ENCODE data around the gene VDAC1. TPM values are rescaled to one million over a fixed set of nuclear protein-coding genes. Genes with fewer than 3 reads are reported as not detected.

VDAC1 gene
- total and polyA plus RNA-seq, 10 of the 15 experiments (the other 5 are each of a cell fraction or from before 2014, with no cell fraction given), result 245 to 488 (median 349) TPM

DNA sequence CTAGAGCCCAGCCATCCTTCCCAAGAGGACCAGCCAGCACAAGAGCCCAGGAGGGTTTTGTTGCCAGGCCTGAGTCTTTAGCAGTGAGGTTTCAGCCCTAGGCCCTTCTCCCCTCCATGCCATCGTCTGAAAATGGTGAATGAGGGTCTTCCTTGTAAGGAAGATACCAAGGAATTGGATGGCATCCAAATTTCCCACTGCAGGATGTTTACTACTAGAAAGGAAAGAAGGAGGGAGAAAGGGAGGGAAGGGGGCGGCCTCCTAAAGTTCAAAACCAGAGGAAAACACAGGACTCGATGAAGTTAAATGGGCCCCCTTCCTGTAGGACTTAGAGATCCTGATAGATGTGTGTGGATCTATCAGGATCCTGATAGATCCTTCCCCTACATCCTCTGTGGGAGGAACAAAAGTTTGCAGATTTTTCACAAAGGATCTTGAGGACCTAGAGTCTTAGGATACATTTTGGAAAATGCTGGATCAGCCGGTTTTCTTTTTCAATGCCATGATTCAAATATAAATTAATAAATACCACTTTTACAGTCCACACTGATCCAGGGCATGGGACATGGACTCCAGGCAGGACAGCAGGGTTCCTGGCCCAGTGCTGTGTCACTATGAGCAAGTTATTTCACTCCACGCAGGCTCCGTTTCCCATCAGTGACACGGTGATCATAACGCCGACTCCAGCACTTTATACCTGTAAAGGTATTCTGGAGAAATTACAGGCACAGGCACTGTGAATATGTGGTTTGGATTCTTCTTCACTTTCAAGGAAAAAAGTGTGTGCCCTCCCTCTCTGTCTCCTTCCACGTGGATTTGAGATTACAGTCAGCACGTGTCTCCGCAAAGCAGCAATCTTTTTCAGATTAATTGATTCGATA is 77.2 kb downstream of the VDAC1 start:
- BruUV-seq (replicated peaks), result no TSS peak
- RAD21 ChIA-PET (ENCODE audit: unreplicated experiment), result interaction anchor here (0.5 to 1.5 kb wide), 4 partner anchors 18 to 194 kb away, joined by 3 to 8 read pairs (median 4); no protein-coding TSS in a partner anchor
- TF ChIP-seq BACH1 (IDR thresholded peaks at IDR 0.05; ENCODE audit: borderline replicate concordance), result no peak
- no peak for TF ChIP-seq ZSCAN29 (IDR thresholded peaks at IDR 0.05)
- no peak for TF ChIP-seq NFXL1 (IDR thresholded peaks at IDR 0.05; ENCODE audit: borderline replicate concordance)
- TF ChIP-seq NRF1 (conservative IDR thresholded peaks at IDR 0.05; ENCODE audit: low read depth, low read length), result no peak
- no peak for TF ChIP-seq ZBED1 (IDR thresholded peaks at IDR 0.05; ENCODE audit: borderline replicate concordance)
- no peak for TF ChIP-seq MYB (IDR thresholded peaks at IDR 0.05; ENCODE audit: borderline replicate concordance, low read depth, low read length)
- TF ChIP-seq ZNF217 (IDR thresholded peaks at IDR 0.05), result no peak
- TF ChIP-seq WRNIP1 (IDR thresholded peaks at IDR 0.05; ENCODE audit: borderline replicate concordance, low read depth, low read length), result no peak
- TF ChIP-seq, protein P1, sequence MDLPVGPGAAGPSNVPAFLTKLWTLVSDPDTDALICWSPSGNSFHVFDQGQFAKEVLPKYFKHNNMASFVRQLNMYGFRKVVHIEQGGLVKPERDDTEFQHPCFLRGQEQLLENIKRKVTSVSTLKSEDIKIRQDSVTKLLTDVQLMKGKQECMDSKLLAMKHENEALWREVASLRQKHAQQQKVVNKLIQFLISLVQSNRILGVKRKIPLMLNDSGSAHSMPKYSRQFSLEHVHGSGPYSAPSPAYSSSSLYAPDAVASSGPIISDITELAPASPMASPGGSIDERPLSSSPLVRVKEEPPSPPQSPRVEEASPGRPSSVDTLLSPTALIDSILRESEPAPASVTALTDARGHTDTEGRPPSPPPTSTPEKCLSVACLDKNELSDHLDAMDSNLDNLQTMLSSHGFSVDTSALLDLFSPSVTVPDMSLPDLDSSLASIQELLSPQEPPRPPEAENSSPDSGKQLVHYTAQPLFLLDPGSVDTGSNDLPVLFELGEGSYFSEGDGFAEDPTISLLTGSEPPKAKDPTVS (IDR thresholded peaks at IDR 0.05; ENCODE audit: low read depth, low read length), result no peak
- TF ChIP-seq DPF2 (IDR thresholded peaks at IDR 0.05), result no peak
- no peak for TF ChIP-seq BCLAF1 (IDR thresholded peaks at IDR 0.05)
- CTCF ChIA-PET, result interaction anchor here (0.7 to 1.7 kb wide), 2 partner anchors 18 to 85 kb away, joined by 3 to 5 read pairs; no protein-coding TSS in a partner anchor
- Histone ChIP-seq H3K9me3 (replicated peaks; ENCODE audit: control insufficient read depth, insufficient read depth, low read length) (no peaks in the 10 kb centered on the region), H3K4me1 (ENCODE audit: control insufficient read depth, insufficient read depth, low read length) (peaks cover 33% of the 10 kb centered on the region), H3K4me2 (ENCODE audit: control insufficient read depth, insufficient read depth) (no peak overlapping the region), H3K79me2 (ENCODE audit: control insufficient read depth, insufficient read depth, low read length) (no peaks in the 10 kb centered on the region), H3K9ac (ENCODE audit: control insufficient read depth, insufficient read depth, low read length) (no peak overlapping the region), H3K36me3 (ENCODE audit: control insufficient read depth in 2 of 2, insufficient read depth in 2 of 2, low read length in 1 of 2) (no peaks in the 10 kb centered on the region), H3K4me3 (no peak overlapping the region), H4K20me1 (ENCODE audit: control insufficient read depth, insufficient read depth) (no peaks in the 10 kb centered on the region), H3K27me3 (replicated peaks in 1 of 2; ENCODE audit: control insufficient read depth in 2 of 2, insufficient read depth in 2 of 2, low read length in 1 of 2) (no peaks in the 10 kb centered on the region), H3K27ac (ENCODE audit: control insufficient read depth, insufficient read depth) (no peak overlapping the region), H2AFZ (ENCODE audit: control insufficient read depth, low read depth, low read length) (no peak overlapping the region)
- intact Hi-C loops (cut with micrococcal nuclease; ENCODE audit: unreplicated experiment), result no loop called here
- WGBS (ENCODE audit: insufficient coverage, insufficient replicate concordance, low lambda C conversion rate, missing lambda C conversion rate), result 96% methylated on average over 13 of the region's 13 CpGs
- FAIRE-seq, result no peak
- no peak for ATAC-seq
- SMC1A ChIA-PET (ENCODE audit: uncharacterized antibody, unreplicated experiment), result interaction anchor here (3.4 kb wide), 1 partner anchor 42 kb away, joined by 13 read pairs; no protein-coding TSS in a partner anchor
- in situ Hi-C loops (cut with MboI), result no loop called here
- POLR2A ChIA-PET, result no interaction called here
- no peak for DNase-seq (ENCODE audit: low read depth, low spot score)
